Neural progenitor cell (in vitro differentiated cells): Measurements from ENCODE around the gene BMAL2.

Experiments
- CTCF ChIP-seq: fragments of 200-600 bp; sonication (generic); IDR thresholded peaks from 2 replicates; pipeline ENCODE4 v1.5.1; 2017; ENCODE audit warnings: antibody characterized with exemption, mild to moderate bottlenecking
- EZH2 ChIP-seq: fragments of 200-600 bp; sonication (generic); IDR thresholded peaks from 2 replicates; pipeline ENCODE4 v1.6.1; 2017; ENCODE audit warnings: antibody characterized with exemption, mild to moderate bottlenecking, moderate library complexity
- EZH2phosphoT487 ChIP-seq: fragments of 200-600 bp; sonication (generic); IDR thresholded peaks from 2 replicates; pipeline ENCODE4 v1.6.1; 2017; ENCODE audit warnings: antibody characterized with exemption

- TF ChIP-seq CTCF (no peak), EZH2 (no peak), EZH2phosphoT487 (no peak)
Measured at GRCh38 chr12:27338473-27338872, 5.8 kb downstream of the BMAL2 start.
